GM18508 (cell line): Measurements from ENCODE around the gene ITGA1.
"Not testable (repeated sequence)": the region's sequence is repeated elsewhere in the genome, so short reads cannot be mapped to it uniquely, and the experiment has no call there.

ENCODE experiments used
- ATAC-seq: cut with Tn5 transposase; IDR thresholded peaks from one replicate; pipeline ENCODE4 v1.9.1; 2021; ENCODE audit warnings: moderate number of reproducible peaks; ENCODE audit not compliant: insufficient read depth, unreplicated experiment

Gene ITGA1

GRCh38 chr5:52787600-52788504 lies at the start of gene ITGA1, which contains the start of gene PELO:
Gene ITGA1 (plus strand): TSS chr5:52787916. CDS start chr5:52788354, 438 bp downstream.
Gene PELO (plus strand): TSS chr5:52787916. CDS start chr5:52800395, 12,479 bp downstream.
- ATAC-seq, result peak; percentile 53

GRCh38 chr5:52738095-52738506 lies 49.6 kb upstream of the ITGA1 start:
- peak; percentile 65 for ATAC-seq

GRCh38 chr5:52740007-52740406 lies 47.7 kb upstream of the ITGA1 start:
- ATAC-seq, result no peak

- no peak for ATAC-seq
These were observed 44.7 kb upstream of the ITGA1 start for GRCh38 chr5:52743012-52743411.

- no peak for ATAC-seq
These were observed 44.2 kb upstream of the ITGA1 start for GRCh38 chr5:52743529-52743928.

GRCh38 chr5:52743970-52744369 lies 43.7 kb upstream of the ITGA1 start:
- peak; percentile 61 for ATAC-seq

- ATAC-seq, result not testable (repeated sequence)
These were observed 42.8 kb upstream of the ITGA1 start for GRCh38 chr5:52744867-52745458.

GRCh38 chr5:52746539-52746938 lies 41.2 kb upstream of the ITGA1 start:
- no peak for ATAC-seq

GRCh38 chr5:52748590-52748989 lies 39.1 kb upstream of the ITGA1 start:
- ATAC-seq, result peak; percentile 57

GRCh38 chr5:52749666-52750065 lies 38.0 kb upstream of the ITGA1 start:
- no peak for ATAC-seq

GRCh38 chr5:52751137-52751536 lies 36.6 kb upstream of the ITGA1 start:
- ATAC-seq, result no peak

- no peak for ATAC-seq
These were observed 33.7 kb upstream of the ITGA1 start for GRCh38 chr5:52754051-52754450.

GRCh38 chr5:52757527-52757926 lies 30.2 kb upstream of the ITGA1 start:
- no peak for ATAC-seq

GRCh38 chr5:52758014-52758413 lies 29.7 kb upstream of the ITGA1 start:
- ATAC-seq, result no peak

- no peak for ATAC-seq
These were observed 28.4 kb upstream of the ITGA1 start for GRCh38 chr5:52759331-52759730.

GRCh38 chr5:52760695-52761366 lies 26.9 kb upstream of the ITGA1 start:
- peak; percentile 67 for ATAC-seq

GRCh38 chr5:52767217-52767743 lies 20.4 kb upstream of the ITGA1 start:
- no peak for ATAC-seq

- peak; percentile 43 for ATAC-seq
These were observed 19.8 kb upstream of the ITGA1 start for GRCh38 chr5:52767766-52768480.

GRCh38 chr5:52769061-52769460 lies 18.7 kb upstream of the ITGA1 start:
- no peak for ATAC-seq

- no peak for ATAC-seq
These were observed 17.3 kb upstream of the ITGA1 start for GRCh38 chr5:52770287-52770939.
